ENCODE data around the gene GCLC.

The GCLC gene

DNA sequence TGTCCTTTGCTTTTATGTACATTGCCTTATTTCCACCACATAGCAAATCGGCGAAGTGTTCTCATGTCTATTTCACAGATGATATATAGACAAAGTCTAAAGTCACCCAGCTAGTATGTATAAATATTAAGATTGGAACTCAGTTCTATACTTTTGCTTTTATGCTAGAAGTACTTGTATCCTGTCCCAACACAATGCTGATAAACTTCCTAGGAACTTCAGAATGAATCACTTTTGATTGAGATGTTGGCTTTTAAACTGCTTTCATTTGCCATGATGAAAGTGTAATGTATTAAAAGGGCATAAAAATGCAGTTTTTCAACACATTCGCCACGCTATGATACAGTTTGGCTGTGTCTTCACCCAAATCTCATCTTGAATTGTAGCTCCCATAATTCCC lies 50.8 kb downstream of the GCLC start:
- FAIRE-seq, result no peak
- DNase-seq (ENCODE audit: insufficient read length, low spot score), result no peak
- TF ChIP-seq, protein P1, sequence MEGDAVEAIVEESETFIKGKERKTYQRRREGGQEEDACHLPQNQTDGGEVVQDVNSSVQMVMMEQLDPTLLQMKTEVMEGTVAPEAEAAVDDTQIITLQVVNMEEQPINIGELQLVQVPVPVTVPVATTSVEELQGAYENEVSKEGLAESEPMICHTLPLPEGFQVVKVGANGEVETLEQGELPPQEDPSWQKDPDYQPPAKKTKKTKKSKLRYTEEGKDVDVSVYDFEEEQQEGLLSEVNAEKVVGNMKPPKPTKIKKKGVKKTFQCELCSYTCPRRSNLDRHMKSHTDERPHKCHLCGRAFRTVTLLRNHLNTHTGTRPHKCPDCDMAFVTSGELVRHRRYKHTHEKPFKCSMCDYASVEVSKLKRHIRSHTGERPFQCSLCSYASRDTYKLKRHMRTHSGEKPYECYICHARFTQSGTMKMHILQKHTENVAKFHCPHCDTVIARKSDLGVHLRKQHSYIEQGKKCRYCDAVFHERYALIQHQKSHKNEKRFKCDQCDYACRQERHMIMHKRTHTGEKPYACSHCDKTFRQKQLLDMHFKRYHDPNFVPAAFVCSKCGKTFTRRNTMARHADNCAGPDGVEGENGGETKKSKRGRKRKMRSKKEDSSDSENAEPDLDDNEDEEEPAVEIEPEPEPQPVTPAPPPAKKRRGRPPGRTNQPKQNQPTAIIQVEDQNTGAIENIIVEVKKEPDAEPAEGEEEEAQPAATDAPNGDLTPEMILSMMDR (IDR thresholded peaks at IDR 0.05; ENCODE audit: insufficient read depth, missing control alignments), result no peak

DNA sequence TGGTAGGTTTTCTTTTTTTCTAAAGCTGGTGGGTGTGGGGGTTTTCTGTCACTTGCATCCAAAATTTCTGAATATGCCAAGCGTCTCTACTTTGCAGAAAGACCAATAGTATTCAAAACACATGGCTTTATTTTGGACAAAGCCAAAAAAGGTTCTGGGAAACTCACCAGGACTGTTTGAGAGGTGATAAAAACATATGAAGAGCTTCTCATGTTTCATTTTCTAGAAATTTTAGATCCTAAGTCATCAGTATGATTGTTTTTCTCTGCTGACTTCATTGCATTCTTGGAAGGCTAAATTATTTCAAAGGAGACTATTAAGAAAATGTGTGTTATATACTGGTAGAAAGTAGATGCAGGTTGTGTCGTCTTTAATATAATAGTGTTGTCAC lies 51.3 kb downstream of the GCLC start:
- DNase-seq (ENCODE audit: insufficient read length, low spot score) (no peak), FAIRE-seq (no peak)
- TF ChIP-seq, protein P1 (IDR thresholded peaks at IDR 0.05; ENCODE audit: insufficient read depth, missing control alignments), result no peak

- peak; percentile 87 for FAIRE-seq
- no peak for DNase-seq (ENCODE audit: insufficient read length, low spot score)
- TF ChIP-seq, protein P1 (IDR thresholded peaks at IDR 0.05; ENCODE audit: insufficient read depth, missing control alignments), result peak; percentile 74
These were observed 51.9 kb downstream of the GCLC start for GRCh38 chr6:53492860-53493634.

DNA sequence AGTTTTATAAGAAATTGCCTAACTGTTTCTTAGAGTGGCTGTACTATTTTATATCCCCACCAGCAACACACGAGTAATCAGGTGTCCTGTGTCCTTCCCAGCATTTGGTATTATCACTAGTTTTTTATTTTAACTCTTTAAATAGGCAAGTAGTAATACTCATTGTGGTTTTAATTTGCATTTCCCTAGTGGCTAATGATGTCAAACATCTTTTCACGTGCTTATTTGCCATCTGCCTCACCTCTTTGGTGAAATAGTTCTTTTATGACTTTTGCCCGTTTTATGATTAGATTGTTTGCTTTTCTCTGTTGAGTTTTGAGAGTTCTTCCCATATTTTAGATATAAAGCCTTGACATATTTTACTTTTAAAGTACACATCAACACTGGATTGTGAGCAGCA lies 57.8 kb downstream of the GCLC start:
- no peak for FAIRE-seq
- DNase-seq (ENCODE audit: insufficient read length, low spot score), result no peak
- TF ChIP-seq, protein P1 (IDR thresholded peaks at IDR 0.05; ENCODE audit: insufficient read depth, missing control alignments), result no peak

- FAIRE-seq (no peak), DNase-seq (ENCODE audit: insufficient read length, low spot score) (no peak)
- TF ChIP-seq, protein P1 (IDR thresholded peaks at IDR 0.05; ENCODE audit: insufficient read depth, missing control alignments), result no peak
These were observed 58.2 kb downstream of the GCLC start for GRCh38 chr6:53486679-53487078.

DNA sequence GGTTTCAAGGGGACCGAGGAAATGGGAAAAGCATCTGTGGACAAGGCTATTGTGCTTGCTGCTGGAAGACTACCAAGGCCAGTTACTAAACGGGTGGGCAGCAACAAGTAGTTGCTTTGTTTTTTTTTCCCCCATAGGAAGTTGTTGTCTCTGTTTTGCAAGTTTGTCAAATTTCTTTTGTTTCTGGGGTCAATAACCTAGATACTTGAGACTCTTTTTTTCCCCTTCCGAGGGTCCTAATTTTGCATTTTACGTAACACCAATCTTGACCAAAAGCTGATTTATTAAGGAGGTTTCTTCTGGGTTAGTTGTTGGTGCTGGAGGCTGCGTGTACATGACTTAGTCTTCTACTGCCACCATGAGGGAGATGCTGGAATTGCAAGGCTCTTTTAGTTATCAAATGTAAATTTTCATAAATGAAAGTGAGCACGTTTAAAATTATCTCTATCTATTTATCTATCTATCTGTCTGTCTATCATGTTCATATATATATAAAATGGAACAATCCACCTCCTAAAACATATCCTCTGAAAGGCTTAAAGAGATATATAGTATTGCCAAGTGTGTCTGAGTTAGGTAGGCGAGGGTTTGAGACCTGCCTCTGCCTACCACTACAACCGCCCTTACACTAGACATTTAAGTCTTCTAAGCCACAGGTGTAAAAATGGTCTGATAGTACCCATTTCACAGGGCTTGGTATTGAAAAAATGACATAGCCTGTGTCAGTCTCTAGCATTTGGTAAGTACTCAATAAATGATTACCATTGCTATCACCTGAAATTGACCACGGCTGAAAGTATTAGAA lies 60.2 kb downstream of the GCLC start:
- TF ChIP-seq, protein P1 (IDR thresholded peaks at IDR 0.05; ENCODE audit: insufficient read depth, missing control alignments), result peak; percentile 97
- DNase-seq (ENCODE audit: insufficient read length, low spot score) (no peak), FAIRE-seq (no peak)

All from D721Med (cell line).